Upper lobe of right lung (tissue), 1 donor: ENCODE data around the gene DIPK1B. TPM values are rescaled to one million over a fixed set of nuclear protein-coding genes. Genes with fewer than 3 reads are reported as not detected.
"Not testable (repeated sequence)": the region's sequence is repeated elsewhere in the genome, so short reads cannot be mapped to it uniquely, and the experiment has no call there.

ENCODE experiments used
- ATAC-seq: fragments of 200-7000 bp; cut with Tn5 transposase; one replicate; pipeline ENCODE4 v1.9.1; 2020; ENCODE audit warnings: mild to moderate bottlenecking, moderate library complexity
- DNase-seq: peaks from one replicate; pipeline ENCODE4 v3.0.0-alpha.2; 2020
- H3K27ac ChIP-seq: fragments of 200-600 bp; one replicate; pipeline ENCODE4 v1.8.0; 2022
- H3K27me3 ChIP-seq: fragments of 200-600 bp; one replicate; pipeline ENCODE4 v1.8.0; 2022; ENCODE audit warnings: mild to moderate bottlenecking
- H3K36me3 ChIP-seq: fragments of 200-600 bp; one replicate; pipeline ENCODE4 v1.8.0; 2022
- H3K4me1 ChIP-seq: fragments of 200-600 bp; one replicate; pipeline ENCODE4 v1.8.0; 2022
- H3K4me3 ChIP-seq: fragments of 200-600 bp; one replicate; pipeline ENCODE4 v1.8.0; 2022; ENCODE audit warnings: mild to moderate bottlenecking
- H3K9me3 ChIP-seq: fragments of 200-600 bp; one replicate; pipeline ENCODE4 v1.8.0; 2022
- intact Hi-C: fragments of 100-400 bp; cut with DNase I; formaldehyde crosslinking; loops from one replicate; pipeline ENCODE4 v1.11.0; 2022
- total RNA-seq: library from RNA; stranded (reverse); fragmentation: NEBNext Ultra II Directional; extraction: Animal tissue kit (Norgen Biotek cat#: 25700); gene quantifications from one replicate; pipeline ENCODE4 v1.2.1, GENCODE V29; 2021
- TF ChIP-seq, protein P1 (sequence below): fragments of 200-600 bp; IDR thresholded peaks from one replicate; pipeline ENCODE4 v1.8.0; 2022; ENCODE audit warnings: antibody characterized with exemption
- donor health status: DM: no; HTN: yes; CAD: no; lungs with severe emphysema.

Gene DIPK1B
- total RNA-seq, 1 donor from 2014 or later, result 17.7 TPM

DNA sequence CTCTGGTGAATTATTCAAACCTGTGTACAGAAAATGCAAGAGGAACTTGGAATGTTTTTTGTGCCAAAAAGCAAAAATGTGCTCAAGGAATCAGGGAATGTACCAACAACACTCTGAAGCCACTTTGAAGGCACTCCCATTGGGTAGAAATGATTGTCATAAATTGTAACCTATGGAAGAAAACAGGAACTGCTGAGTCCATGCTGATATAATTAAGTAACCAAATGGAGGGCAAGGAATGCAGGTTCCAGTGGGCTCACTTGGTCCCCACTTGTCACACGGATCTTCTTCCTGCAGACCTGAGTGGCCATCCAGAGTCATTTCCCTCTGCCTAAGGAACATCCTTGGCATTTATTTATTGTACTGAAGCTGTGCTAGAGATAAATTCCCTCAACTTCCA lies 38.9 kb downstream of the DIPK1B start:
- H3K9me3 ChIP-seq, result no peaks in the 10 kb centered on the region
- TF ChIP-seq, protein P1, sequence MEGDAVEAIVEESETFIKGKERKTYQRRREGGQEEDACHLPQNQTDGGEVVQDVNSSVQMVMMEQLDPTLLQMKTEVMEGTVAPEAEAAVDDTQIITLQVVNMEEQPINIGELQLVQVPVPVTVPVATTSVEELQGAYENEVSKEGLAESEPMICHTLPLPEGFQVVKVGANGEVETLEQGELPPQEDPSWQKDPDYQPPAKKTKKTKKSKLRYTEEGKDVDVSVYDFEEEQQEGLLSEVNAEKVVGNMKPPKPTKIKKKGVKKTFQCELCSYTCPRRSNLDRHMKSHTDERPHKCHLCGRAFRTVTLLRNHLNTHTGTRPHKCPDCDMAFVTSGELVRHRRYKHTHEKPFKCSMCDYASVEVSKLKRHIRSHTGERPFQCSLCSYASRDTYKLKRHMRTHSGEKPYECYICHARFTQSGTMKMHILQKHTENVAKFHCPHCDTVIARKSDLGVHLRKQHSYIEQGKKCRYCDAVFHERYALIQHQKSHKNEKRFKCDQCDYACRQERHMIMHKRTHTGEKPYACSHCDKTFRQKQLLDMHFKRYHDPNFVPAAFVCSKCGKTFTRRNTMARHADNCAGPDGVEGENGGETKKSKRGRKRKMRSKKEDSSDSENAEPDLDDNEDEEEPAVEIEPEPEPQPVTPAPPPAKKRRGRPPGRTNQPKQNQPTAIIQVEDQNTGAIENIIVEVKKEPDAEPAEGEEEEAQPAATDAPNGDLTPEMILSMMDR, result no peak
- no peak for ATAC-seq
- no peak overlapping the region for H3K4me3 ChIP-seq
- H3K4me1 ChIP-seq, result peaks cover 11% of the 10 kb centered on the region
- no peak for DNase-seq
- no peaks in the 10 kb centered on the region for H3K36me3 ChIP-seq
- intact Hi-C loops, result no loop called here
- no peaks in the 10 kb centered on the region for H3K27me3 ChIP-seq
- H3K27ac ChIP-seq, result no peak overlapping the region

DNA sequence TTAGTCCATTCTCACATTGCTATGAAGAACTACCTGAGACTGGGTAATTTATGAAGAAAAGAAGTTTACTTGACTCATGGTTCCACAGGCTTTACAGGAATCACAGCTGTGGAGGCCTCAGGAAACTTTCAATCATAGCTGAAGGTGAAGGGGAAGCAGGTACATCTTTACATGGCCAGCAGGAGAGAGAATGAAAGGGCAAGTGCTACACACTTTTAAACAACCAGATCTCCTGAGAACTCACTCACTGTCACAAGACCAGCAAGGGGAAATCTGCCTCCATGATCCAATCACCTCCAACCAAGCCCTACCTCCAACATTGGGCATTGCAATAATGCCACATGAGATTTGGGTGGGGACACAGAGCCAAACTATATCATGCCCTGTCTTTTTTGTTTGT lies 39.4 kb downstream of the DIPK1B start:
- no peaks in the 10 kb centered on the region for H3K9me3 ChIP-seq
- DNase-seq (no peak), ATAC-seq (no peak)
- no peaks in the 10 kb centered on the region for H3K36me3 ChIP-seq
- TF ChIP-seq, protein P1, result no peak
- intact Hi-C loops, result no loop called here
- no peak overlapping the region for H3K4me3 ChIP-seq
- H3K27ac ChIP-seq, result no peak overlapping the region
- peaks cover 11% of the 10 kb centered on the region for H3K4me1 ChIP-seq
- no peaks in the 10 kb centered on the region for H3K27me3 ChIP-seq

DNA sequence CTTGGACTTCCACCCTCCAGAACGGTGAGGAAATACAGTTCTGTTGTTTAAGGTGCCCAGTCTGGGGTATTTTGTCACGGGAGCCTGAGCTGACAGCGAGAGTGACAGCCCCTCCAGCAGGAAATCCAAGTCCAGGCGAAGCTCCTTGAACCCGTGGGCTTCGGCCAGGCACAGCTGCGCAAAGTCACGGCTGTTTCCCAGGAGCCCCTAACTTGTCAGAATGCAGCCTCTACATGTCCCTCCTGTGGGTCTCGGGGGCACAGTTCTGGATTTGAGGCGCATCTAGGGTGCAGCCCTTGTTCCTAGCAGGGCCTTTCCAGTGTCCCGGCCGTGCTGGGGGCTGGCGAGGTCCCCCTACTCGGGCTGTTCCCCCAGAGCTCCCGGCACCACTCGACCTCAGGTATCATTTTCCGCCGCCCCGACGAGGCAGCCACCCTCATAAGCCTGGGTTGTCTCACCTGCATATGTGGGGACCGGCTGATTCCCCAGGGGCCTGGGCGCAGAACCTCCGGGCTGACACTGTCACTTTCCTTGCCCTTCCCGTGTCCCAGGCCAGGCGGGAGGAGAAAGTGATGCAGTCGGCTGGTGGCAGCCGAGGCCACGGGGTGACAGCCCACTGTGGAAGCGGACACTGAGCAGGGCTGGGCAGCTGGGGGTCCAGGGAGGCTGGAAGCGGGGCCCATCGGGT lies 41.1 kb downstream of the DIPK1B start:
- intact Hi-C loops, result no loop called here
- DNase-seq (no peak), ATAC-seq (no peak)
- Histone ChIP-seq H3K4me3 (no peak overlapping the region), H3K27me3 (no peaks in the 10 kb centered on the region), H3K4me1 (peaks cover 7% of the 10 kb centered on the region), H3K36me3 (no peaks in the 10 kb centered on the region), H3K9me3 (no peaks in the 10 kb centered on the region), H3K27ac (no peak overlapping the region)
- TF ChIP-seq, protein P1, result no peak

DNA sequence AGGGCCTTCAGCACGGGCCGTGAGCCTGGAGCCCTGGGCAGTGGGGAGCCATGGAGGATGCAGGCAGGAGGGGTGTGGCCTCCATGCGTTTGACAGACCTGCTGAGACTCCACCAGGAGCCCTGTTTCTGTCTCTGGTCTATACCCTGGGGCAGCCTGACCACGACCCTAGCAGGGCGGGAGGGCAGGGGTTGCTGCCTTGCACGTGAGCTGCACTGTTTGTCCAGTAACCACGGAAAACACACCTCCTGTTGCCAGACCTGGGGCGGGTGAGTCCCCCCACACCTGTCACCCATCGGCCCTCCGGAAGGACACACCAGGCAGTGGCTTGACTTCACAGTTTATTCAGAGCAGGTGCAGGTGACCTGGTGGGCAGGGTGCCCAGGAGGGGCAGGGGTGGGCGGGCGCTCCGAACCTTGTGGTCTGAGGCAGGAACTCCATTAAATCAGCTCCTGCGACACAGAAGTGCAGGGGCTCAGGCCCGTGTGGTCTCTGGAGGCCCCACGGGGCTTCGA lies 41.7 kb downstream of the DIPK1B start:
- Histone ChIP-seq H3K27me3 (no peaks in the 10 kb centered on the region), H3K27ac (no peak overlapping the region), H3K4me1 (peaks cover 2% of the 10 kb centered on the region), H3K36me3 (no peaks in the 10 kb centered on the region), H3K9me3 (no peaks in the 10 kb centered on the region), H3K4me3 (no peak overlapping the region)
- ATAC-seq (no peak), DNase-seq (no peak)
- intact Hi-C loops, result no loop called here
- TF ChIP-seq, protein P1, result no peak

DNA sequence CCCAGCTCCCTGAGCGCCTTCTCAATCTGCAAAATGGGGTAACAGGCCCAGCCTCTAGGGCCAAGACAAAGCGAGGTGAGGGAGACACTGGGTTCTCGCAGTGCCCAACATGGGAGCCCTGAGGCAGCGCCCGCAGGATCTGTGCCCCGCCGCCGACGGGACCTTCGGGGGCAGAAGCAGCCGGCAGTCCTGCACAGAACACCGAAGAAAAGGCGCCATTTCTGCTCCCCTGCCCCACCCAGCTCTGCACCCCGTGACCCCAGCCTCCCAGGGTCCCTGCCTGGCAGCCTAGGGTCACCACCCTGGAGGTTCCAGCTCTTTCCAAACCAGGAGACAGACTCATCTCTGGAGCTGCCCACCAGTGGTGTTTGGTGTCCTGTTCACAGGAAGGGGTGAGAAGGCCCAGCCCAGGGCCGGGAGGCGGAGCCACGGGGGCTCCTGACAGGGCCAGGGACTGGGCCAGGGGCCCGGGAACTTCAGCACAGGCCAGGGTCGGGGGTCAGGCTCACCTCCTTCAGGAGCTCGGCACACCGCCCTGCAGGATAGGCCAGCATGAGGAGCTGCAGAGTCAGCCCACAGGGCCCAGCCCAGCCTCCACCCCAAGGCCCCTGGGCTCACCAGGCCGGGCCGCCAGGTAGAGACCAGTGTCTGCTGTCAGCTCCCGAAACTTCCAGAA lies 42.4 kb downstream of the DIPK1B start:
- intact Hi-C loops, result no loop called here
- TF ChIP-seq, protein P1, result no peak
- ATAC-seq, result no peak

DNA sequence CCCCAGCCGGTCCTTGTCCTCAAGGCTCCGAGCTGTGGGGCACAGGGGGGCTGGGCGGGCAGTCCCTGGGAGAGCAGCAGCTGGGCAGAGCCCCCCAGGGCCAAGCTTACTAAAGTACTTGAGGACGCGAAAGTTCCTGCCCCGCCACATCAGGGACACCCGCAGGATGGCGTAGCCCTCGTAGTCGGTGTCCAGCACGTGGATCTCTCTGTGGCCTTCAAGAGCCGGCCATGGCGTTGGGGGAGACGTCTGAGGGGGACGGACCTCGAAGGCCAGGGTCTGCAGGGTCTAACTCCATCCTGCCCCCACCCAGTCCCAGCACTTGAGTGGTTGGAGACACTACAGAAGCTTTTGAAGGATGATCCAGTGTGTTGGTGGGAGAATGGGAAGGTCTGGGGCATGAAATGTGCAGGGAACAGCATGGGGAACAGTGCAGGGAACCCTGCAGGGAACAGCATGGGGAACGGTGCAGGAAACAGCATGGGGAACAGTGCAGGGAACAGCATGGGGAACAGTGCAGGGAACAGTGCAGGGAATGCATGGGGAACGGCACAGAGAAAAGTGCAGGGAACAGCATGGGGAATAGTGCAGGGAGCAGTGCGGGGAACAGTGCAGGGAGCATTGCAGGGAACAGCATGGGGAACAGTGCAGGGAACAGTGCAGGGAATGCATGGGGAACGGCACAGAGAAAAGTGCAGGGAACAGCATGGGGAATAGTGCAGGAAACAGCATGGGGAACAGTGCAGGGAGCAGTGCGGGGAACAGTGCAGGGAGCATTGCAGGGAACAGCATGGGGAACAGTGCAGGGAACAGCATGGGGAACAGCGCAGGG lies 43.1 kb downstream of the DIPK1B start:
- H3K4me3 ChIP-seq, H3K27me3 ChIP-seq, intact Hi-C loops, H3K4me1 ChIP-seq, H3K9me3 ChIP-seq, H3K27ac ChIP-seq, H3K36me3 ChIP-seq, DNase-seq, ATAC-seq: not testable (repeated sequence)

More for the DNA sequence above, 42.4 kb downstream of the DIPK1B start:
- no peaks in the 10 kb centered on the region for H3K36me3 ChIP-seq
- no peaks in the 10 kb centered on the region for H3K27me3 ChIP-seq
- no peaks in the 10 kb centered on the region for H3K4me1 ChIP-seq
- H3K27ac ChIP-seq, result no peak overlapping the region
- H3K4me3 ChIP-seq, result no peak overlapping the region
- no peaks in the 10 kb centered on the region for H3K9me3 ChIP-seq
- DNase-seq, result no peak
